ENCODE data around the gene PRR36. TPM values are rescaled to one million over a fixed set of nuclear protein-coding genes. Genes with fewer than 3 reads are reported as not detected.
A peak's percentile ranks its signal among the peaks of the same experiment; 100 is the strongest.

The PRR36 gene
- polyA plus RNA-seq, 2 of the 4 experiments (the other 2 are of a cell fraction): 0.04 to 0.35 TPM

GRCh38 chr19:7909471-7910067 lies 35.4 kb upstream of the PRR36 start:
- H3K4me1 ChIP-seq: peaks cover 8% of the 10 kb centered on the region
- H3K27ac ChIP-seq: no peak overlapping the region
- no peak for ATAC-seq
- ChIA-PET POLR2A (no interaction called here), CTCF (interaction anchor here (1.4 to 2.2 kb wide), 2 partner anchors 8 to 41 kb away, joined by 4 to 14 read pairs; no protein-coding TSS in a partner anchor)
- no peak for FAIRE-seq
- H3K4me2 ChIP-seq: no peak overlapping the region
- no peak for TF ChIP-seq ZC3H11A (IDR thresholded peaks at IDR 0.05)
- TF ChIP-seq RFX5 (IDR thresholded peaks at IDR 0.05): no peak
- TF ChIP-seq JUN (IDR thresholded peaks at IDR 0.05): no peak
- TF ChIP-seq HOXB13 (CRISPR knock-in tag; IDR thresholded peaks at IDR 0.05; ENCODE audit: low read depth): no peak
- TF ChIP-seq KDM1A (IDR thresholded peaks at IDR 0.05; ENCODE audit: low read depth): no peak
- no peak for TF ChIP-seq MAZ (IDR thresholded peaks at IDR 0.05; ENCODE audit: borderline replicate concordance, low read depth, low read length)
- no peak for TF ChIP-seq ZNF302 (CRISPR knock-in tag; IDR thresholded peaks at IDR 0.05)
- TF ChIP-seq HEYL (CRISPR knock-in tag; IDR thresholded peaks at IDR 0.05): no peak
- TF ChIP-seq, protein P1, sequence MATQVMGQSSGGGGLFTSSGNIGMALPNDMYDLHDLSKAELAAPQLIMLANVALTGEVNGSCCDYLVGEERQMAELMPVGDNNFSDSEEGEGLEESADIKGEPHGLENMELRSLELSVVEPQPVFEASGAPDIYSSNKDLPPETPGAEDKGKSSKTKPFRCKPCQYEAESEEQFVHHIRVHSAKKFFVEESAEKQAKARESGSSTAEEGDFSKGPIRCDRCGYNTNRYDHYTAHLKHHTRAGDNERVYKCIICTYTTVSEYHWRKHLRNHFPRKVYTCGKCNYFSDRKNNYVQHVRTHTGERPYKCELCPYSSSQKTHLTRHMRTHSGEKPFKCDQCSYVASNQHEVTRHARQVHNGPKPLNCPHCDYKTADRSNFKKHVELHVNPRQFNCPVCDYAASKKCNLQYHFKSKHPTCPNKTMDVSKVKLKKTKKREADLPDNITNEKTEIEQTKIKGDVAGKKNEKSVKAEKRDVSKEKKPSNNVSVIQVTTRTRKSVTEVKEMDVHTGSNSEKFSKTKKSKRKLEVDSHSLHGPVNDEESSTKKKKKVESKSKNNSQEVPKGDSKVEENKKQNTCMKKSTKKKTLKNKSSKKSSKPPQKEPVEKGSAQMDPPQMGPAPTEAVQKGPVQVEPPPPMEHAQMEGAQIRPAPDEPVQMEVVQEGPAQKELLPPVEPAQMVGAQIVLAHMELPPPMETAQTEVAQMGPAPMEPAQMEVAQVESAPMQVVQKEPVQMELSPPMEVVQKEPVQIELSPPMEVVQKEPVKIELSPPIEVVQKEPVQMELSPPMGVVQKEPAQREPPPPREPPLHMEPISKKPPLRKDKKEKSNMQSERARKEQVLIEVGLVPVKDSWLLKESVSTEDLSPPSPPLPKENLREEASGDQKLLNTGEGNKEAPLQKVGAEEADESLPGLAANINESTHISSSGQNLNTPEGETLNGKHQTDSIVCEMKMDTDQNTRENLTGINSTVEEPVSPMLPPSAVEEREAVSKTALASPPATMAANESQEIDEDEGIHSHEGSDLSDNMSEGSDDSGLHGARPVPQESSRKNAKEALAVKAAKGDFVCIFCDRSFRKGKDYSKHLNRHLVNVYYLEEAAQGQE (IDR thresholded peaks at IDR 0.05): no peak
- no peak for TF ChIP-seq RAD21 (conservative IDR thresholded peaks at IDR 0.05 in 1 of 2, IDR thresholded peaks at IDR 0.05 in 1 of 2)
- no peak for TF ChIP-seq E2F6 (IDR thresholded peaks at IDR 0.05; ENCODE audit: borderline replicate concordance, low read depth)
- no peak for TF ChIP-seq GATA3 (IDR thresholded peaks at IDR 0.05; ENCODE audit: borderline replicate concordance)
- no peak for TF ChIP-seq PBX3 (IDR thresholded peaks at IDR 0.05)
- no peak for TF ChIP-seq POLR2A (IDR thresholded peaks at IDR 0.05; ENCODE audit: low read length)
- no peak for TF ChIP-seq FOSL2 (IDR thresholded peaks at IDR 0.05)
- TF ChIP-seq FOSL2 (CRISPR knock-in tag; IDR thresholded peaks at IDR 0.05): no peak
- H3K4me3 ChIP-seq: no peak overlapping the region
- H3K9me3 ChIP-seq: no peaks in the 10 kb centered on the region
- DNase-seq (ENCODE audit: low read depth in 1 of 2, low spot score in 1 of 2): no peak
- 82% methylated on average over 4 of the region's 21 CpGs for WGBS (ENCODE audit: missing lambda C conversion rate)

DNA sequence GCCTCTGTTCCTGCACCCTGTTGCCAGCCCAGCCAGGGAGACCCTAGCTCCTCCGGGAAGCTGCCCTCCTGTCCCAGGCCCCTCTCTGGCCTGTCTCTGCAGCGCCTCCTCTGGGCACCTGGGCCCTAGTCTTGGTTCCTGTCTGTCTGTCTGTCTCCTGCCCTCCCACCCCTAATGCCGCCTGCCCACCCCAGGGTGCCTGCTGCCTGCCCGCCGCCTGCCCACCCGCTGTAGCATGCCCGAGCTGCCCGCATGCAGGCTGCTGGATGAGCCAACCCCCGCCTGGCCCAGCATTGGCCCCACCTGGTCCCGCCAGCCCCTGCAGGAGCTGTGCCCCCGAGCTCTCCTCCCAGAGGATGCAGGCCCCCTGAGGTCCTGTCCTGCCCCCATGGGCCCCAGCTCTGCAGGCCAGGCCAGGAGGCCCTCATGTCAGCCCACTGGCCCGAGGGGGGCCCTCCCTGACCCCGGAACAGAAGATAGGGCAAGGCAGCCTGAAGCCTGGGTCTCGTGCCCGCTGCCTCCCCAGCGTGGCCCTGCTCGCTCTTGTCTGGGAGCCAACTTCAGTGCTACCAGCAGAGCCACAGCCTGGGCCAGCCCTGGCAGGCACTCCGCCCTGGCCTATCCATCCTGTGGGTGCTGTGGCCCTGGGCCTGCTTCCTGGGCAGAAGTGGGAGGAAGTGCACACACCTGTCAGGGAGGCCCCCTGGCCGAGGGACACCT lies 34.7 kb upstream of the PRR36 start:
- peaks cover 8% of the 10 kb centered on the region for H3K4me1 ChIP-seq
- POLR2A ChIA-PET: interaction anchor here (0.8 kb wide), 1 partner anchor 12 kb away, joined by 3 read pairs; the partner anchor contains the start of gene SNAPC2
- peak; percentile 7 to 46; a peak in 3 of 6 replicates for ATAC-seq
- no peak for FAIRE-seq
- no peaks in the 10 kb centered on the region for H3K9me3 ChIP-seq
- CTCF ChIA-PET: interaction anchor here (0.8 to 2.2 kb wide), 4 partner anchors 9 to 39 kb away, joined by 3 to 14 read pairs (median 3); no protein-coding TSS in a partner anchor
- no peak overlapping the region for H3K4me3 ChIP-seq
- WGBS (ENCODE audit: missing lambda C conversion rate): 80% methylated on average over 2 of the region's 19 CpGs
- DNase-seq (ENCODE audit: low read depth in 1 of 2, low spot score in 1 of 2): no peak
- no peak overlapping the region for H3K4me2 ChIP-seq
- no peak overlapping the region for H3K27ac ChIP-seq
- TF ChIP-seq NR3C1 (IDR thresholded peaks at IDR 0.05) (no peak), BHLHE40 (IDR thresholded peaks at IDR 0.05; ENCODE audit: low read depth, low read length) (no peak), RNF2 (IDR thresholded peaks at IDR 0.05; ENCODE audit: borderline replicate concordance, low read depth) (no peak), CEBPB (IDR thresholded peaks at IDR 0.05) (no peak), FOSL2 (IDR thresholded peaks at IDR 0.05) (no peak), FOSL2 (CRISPR knock-in tag; IDR thresholded peaks at IDR 0.05) (no peak), ZFP36 (IDR thresholded peaks at IDR 0.05; ENCODE audit: borderline replicate concordance, partially characterized antibody) (no peak), RFX5 (IDR thresholded peaks at IDR 0.05) (no peak), HOXA7 (CRISPR knock-in tag; IDR thresholded peaks at IDR 0.05) (no peak), KDM5A (IDR thresholded peaks at IDR 0.05) (no peak), RCOR1 (IDR thresholded peaks at IDR 0.05; ENCODE audit: low read depth, low read length) (no peak), EHF (CRISPR knock-in tag; IDR thresholded peaks at IDR 0.05) (no peak), CBX2 (IDR thresholded peaks at IDR 0.05; ENCODE audit: borderline replicate concordance, low read depth) (no peak), E2F6 (IDR thresholded peaks at IDR 0.05; ENCODE audit: borderline replicate concordance, low read depth) (no peak), CHD2 (IDR thresholded peaks at IDR 0.05; ENCODE audit: low read length, partially characterized antibody) (no peak), CBX8 (IDR thresholded peaks at IDR 0.05) (no peak), POLR2A (IDR thresholded peaks at IDR 0.05; ENCODE audit: low read length) (no peak), FOSB (CRISPR knock-in tag; IDR thresholded peaks at IDR 0.05) (no peak)
- TF ChIP-seq, protein P2, sequence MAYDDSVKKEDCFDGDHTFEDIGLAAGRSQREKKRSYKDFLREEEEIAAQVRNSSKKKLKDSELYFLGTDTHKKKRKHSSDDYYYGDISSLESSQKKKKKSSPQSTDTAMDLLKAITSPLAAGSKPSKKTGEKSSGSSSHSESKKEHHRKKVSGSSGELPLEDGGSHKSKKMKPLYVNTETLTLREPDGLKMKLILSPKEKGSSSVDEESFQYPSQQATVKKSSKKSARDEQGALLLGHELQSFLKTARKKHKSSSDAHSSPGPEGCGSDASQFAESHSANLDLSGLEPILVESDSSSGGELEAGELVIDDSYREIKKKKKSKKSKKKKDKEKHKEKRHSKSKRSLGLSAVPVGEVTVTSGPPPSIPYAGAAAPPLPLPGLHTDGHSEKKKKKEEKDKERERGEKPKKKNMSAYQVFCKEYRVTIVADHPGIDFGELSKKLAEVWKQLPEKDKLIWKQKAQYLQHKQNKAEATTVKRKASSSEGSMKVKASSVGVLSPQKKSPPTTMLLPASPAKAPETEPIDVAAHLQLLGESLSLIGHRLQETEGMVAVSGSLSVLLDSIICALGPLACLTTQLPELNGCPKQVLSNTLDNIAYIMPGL (CRISPR knock-in tag; IDR thresholded peaks at IDR 0.05; ENCODE audit: borderline replicate concordance): no peak
